HepG2 (cell line): ENCODE measurements around the gene TUG1. TPM values are rescaled to one million over a fixed set of nuclear protein-coding genes. Genes with fewer than 3 reads are reported as not detected.

Experiments used
- ATAC-seq: fragments of 200-7000 bp; cut with Tn5 transposase; 3 replicates; pipeline ENCODE4 v1.9.1; 2020; ENCODE audit warnings: mild to moderate bottlenecking, moderate library complexity
- BruUV-seq: library from RNA; stranded (reverse); fragments of 400-500 nt; replicated peaks from 2 replicates; lab custom pipeline; 2021; lab: Mats Ljungman, UMichigan
- CTCF ChIA-PET: fragments of 300-600 bp; formaldehyde crosslinking; extraction: SDS; loops from one replicate; lab custom pipeline; 2021; ENCODE audit warnings: low total read pairs, inconsistent platforms, low intra/inter-chr PET ratio; lab: Yijun Ruan, JAX
- POLR2A ChIA-PET: fragments of 350-600 bp; sonication (Branson Sonifier 250); formaldehyde crosslinking; loops from one replicate; lab custom pipeline; 2020; ENCODE audit warnings: antibody characterized with exemption, inconsistent platforms; lab: Yijun Ruan, JAX
- DNase-seq: peaks from one replicate; pipeline ENCODE4 v3.0.0-alpha.2; 2015; ENCODE audit warnings: low spot score
- FAIRE-seq: peaks from 3 replicates; lab custom pipeline; 2011; peaks lifted over from hg19 to GRCh38; lab: Jason Lieb, UNC
- H2AFZ ChIP-seq: one replicate; pipeline ENCODE4 v1.6.1; 2011; ENCODE audit warnings: low read length, inconsistent platforms
- H3K27ac ChIP-seq: fragments of 300-600 bp; 3 replicates; pipeline ENCODE4 v1.8.0; 2011; ENCODE audit warnings: mixed run types, mild to moderate bottlenecking, mixed read lengths, low read length, inconsistent platforms; ENCODE audit not compliant: insufficient read depth; ENCODE audit errors: extremely low read length
- H3K27me3 ChIP-seq, 2 experiments: fragments of 200-600 bp in 1 of 2; 2 replicates in 1 of 2; 3 replicates in 1 of 2; pipeline versions ENCODE4 v1.6.0 to v1.8.0; 2011; ENCODE audit warnings: low read length in 2 of 2, mild to moderate bottlenecking in 2 of 2, moderate library complexity in 2 of 2, inconsistent platforms in 1 of 2; ENCODE audit not compliant: insufficient read depth in 2 of 2, control insufficient read depth in 1 of 2
- H3K36me3 ChIP-seq, 2 experiments: fragments of 200-600 bp in 1 of 2; replicated peaks in 1 of 2; 2 replicates in 1 of 2; 3 replicates in 1 of 2; pipeline versions ENCODE4 v1.5.1 to v1.8.0; 2011; ENCODE audit warnings: low read length in 2 of 2, inconsistent platforms in 1 of 2; ENCODE audit not compliant: insufficient read depth in 2 of 2, control insufficient read depth in 1 of 2
- H3K4me1 ChIP-seq: 2 replicates; pipeline ENCODE4 v1.5.1; 2012; ENCODE audit warnings: low read length, inconsistent platforms; ENCODE audit not compliant: insufficient read depth
- H3K4me2 ChIP-seq: 2 replicates; pipeline ENCODE4 v1.6.0; 2011; ENCODE audit warnings: low read depth, low read length, inconsistent platforms
- H3K4me3 ChIP-seq, 3 experiments: fragments of 200-600 bp in 1 of 3; sonication (generic), shearing (Covaris generic) in 1 of 3; replicated peaks in 1 of 3; 2 replicates each; pipeline ENCODE4 v1.5.1; 2011 to 2016; ENCODE audit warnings: low read length in 3 of 3, inconsistent platforms in 2 of 3, low read depth in 2 of 3, mild to moderate bottlenecking in 2 of 3, control low read depth in 1 of 3, mixed read lengths in 1 of 3; ENCODE audit not compliant: insufficient read depth in 1 of 3
- H3K79me2 ChIP-seq: one replicate; pipeline ENCODE4 v1.6.1; 2011; ENCODE audit warnings: low read length, inconsistent platforms; ENCODE audit not compliant: insufficient read depth
- H3K9ac ChIP-seq: 2 replicates; pipeline ENCODE4 v1.6.0; 2011; ENCODE audit warnings: mild to moderate bottlenecking, low read depth, low read length, inconsistent platforms; ENCODE audit not compliant: insufficient read depth
- H3K9me3 ChIP-seq: 2 replicates; pipeline ENCODE4 v1.5.1; 2012; ENCODE audit warnings: mild to moderate bottlenecking, low read length
- H4K20me1 ChIP-seq: 2 replicates; pipeline ENCODE4 v1.6.0; 2011; ENCODE audit warnings: inconsistent platforms, mild to moderate bottlenecking, low read length, moderate library complexity; ENCODE audit not compliant: insufficient read depth
- EP300 ChIP-seq, 3 experiments: sonication (generic) in 1 of 3; formaldehyde crosslinking in 1 of 3; IDR thresholded peaks; 2 replicates each; pipeline versions ENCODE4 v1.5.1 to v1.6.1; 2011 to 2020; ENCODE audit warnings: low read depth in 2 of 3, low read length in 2 of 3, borderline replicate concordance in 1 of 3, improper control_type of control experiment in 1 of 3, mild to moderate bottlenecking in 1 of 3, missing genetic modification reagents in 1 of 3, moderate library complexity in 1 of 3
- KDM6A ChIP-seq: IDR thresholded peaks from 2 replicates; pipeline ENCODE4 v1.6.1; 2016; ENCODE audit warnings: low read depth
- NFIB ChIP-seq: sonication (generic); formaldehyde crosslinking; IDR thresholded peaks from 2 replicates; pipeline ENCODE4 v1.9.0; 2021; ENCODE audit warnings: missing genetic modification reagents, mild to moderate bottlenecking, borderline replicate concordance
- NR0B2 ChIP-seq: sonication (generic); formaldehyde crosslinking; IDR thresholded peaks from 2 replicates; pipeline ENCODE4 v1.4.0; 2020; ENCODE audit warnings: mild to moderate bottlenecking, missing genetic modification reagents
- PHF21A ChIP-seq: sonication (generic); formaldehyde crosslinking; IDR thresholded peaks from 2 replicates; pipeline ENCODE4 v1.5.0; 2020; ENCODE audit warnings: mild to moderate bottlenecking, missing genetic modification reagents
- RBAK ChIP-seq: sonication (generic); formaldehyde crosslinking; IDR thresholded peaks from 2 replicates; pipeline ENCODE4 v1.5.1; 2020; ENCODE audit warnings: mild to moderate bottlenecking, missing genetic modification reagents
- SETDB1 ChIP-seq: sonication (generic); formaldehyde crosslinking; IDR thresholded peaks from 2 replicates; pipeline ENCODE4 v1.5.1; 2020; ENCODE audit warnings: missing genetic modification reagents, mild to moderate bottlenecking, borderline replicate concordance
- ZNF235 ChIP-seq: sonication (generic); formaldehyde crosslinking; IDR thresholded peaks from 2 replicates; pipeline ENCODE4 v1.8.1; 2023; ENCODE audit warnings: mild to moderate bottlenecking, missing genetic modification reagents, borderline replicate concordance
- ZNF792 ChIP-seq: IDR thresholded peaks from 2 replicates; pipeline ENCODE4 v1.6.1; 2016
- ZNF879 ChIP-seq: sonication (generic); formaldehyde crosslinking; IDR thresholded peaks from 2 replicates; pipeline ENCODE4 v1.8.1; 2023; ENCODE audit warnings: missing genetic modification reagents
- WGBS: methylation state at CpG from one replicate; pipeline ENCODE4 v1.1.6; 2017; ENCODE audit warnings: low lambda C conversion rate; 5-methylcytosine and 5-hydroxymethylcytosine counted together
- in situ Hi-C: cut with HindIII; loops from 2 replicates; pipeline ENCODE4 v1.10.0; 2017; ENCODE audit warnings: low pct_unique_long_range_greater_than_20kb; ENCODE audit not compliant: extremely low pct_ligation_motif_present
- intact Hi-C: fragments of 100-400 bp; cut with micrococcal nuclease; formaldehyde crosslinking; loops from one replicate; pipeline ENCODE4 v1.10.0; 2022; ENCODE audit not compliant: unreplicated experiment
- polyA plus RNA-seq, 8 experiments: library from polyadenylated mRNA; depleted of rRNA in 3 of 8; stranded (reverse) in 7 of 8; unstranded in 1 of 8; fragments of >200 nt; fragmentation: Illumina TruSeq in 4 of 8; extraction: Trizol in 4 of 8; gene quantifications; 2 replicates each; pipeline versions ENCODE4 v1.2.1 to v1.2.3, GENCODE V29; 2011 to 2016; ENCODE audit warnings: low read depth in 4 of 8, missing spikeins in 1 of 8, mixed read lengths in 1 of 8; ENCODE audit not compliant: insufficient read depth in 1 of 8
- total RNA-seq, 5 experiments: library from RNA; depleted of rRNA; stranded (reverse); fragments of >200 nt; fragmentation: Illumina TruSeq; extraction: Trizol; gene quantifications; 2 replicates each; pipeline ENCODE4 v1.2.3, GENCODE V29; 2016; ENCODE audit warnings: low read depth in 1 of 5

Gene TUG1
- total and polyA plus RNA-seq, 2 of the 13 experiments (the other 11 are each of a cell fraction or from before 2014, with no cell fraction given) = 35.2 to 122 TPM

- TF ChIP-seq NFIB (CRISPR knock-in tag) (no peak), RBAK (CRISPR knock-in tag) (no peak), SETDB1 (no peak), KDM6A (no peak), ZNF235 (CRISPR knock-in tag) (no peak), EP300 (IDR thresholded peaks at IDR 0.05; ENCODE audit: low read depth in 2 of 2, low read length in 2 of 2) (no peak), EP300 (CRISPR knock-in tag; IDR thresholded peaks at IDR 0.05; ENCODE audit: borderline replicate concordance) (no peak)
Measured at GRCh38 chr22:30946354-30946753, 22.7 kb upstream of the TUG1 start (continued).

- no peak overlapping the region for H3K9ac ChIP-seq
- H3K4me2 ChIP-seq = no peak overlapping the region
- H3K36me3 ChIP-seq = peaks cover 48 to 95% of the 10 kb centered on the region in 2 experiments
- intact Hi-C loops (loop anchor here (5.0 kb wide), 1 partner anchor 135 kb away; the partner anchor contains the start of gene SMTN), in situ Hi-C loops (no loop called here)
- POLR2A ChIA-PET = no interaction called here
- BruUV-seq = no TSS peak
- ATAC-seq (no peak), DNase-seq (no peak), FAIRE-seq (no peak)
- H4K20me1 ChIP-seq = no peaks in the 10 kb centered on the region
- no peak overlapping the region for H3K4me3 ChIP-seq
- 97% methylated on average over 5 of the region's 5 CpGs for whole genome bisulfite sequencing
- H2AFZ ChIP-seq = no peak overlapping the region
- TF ChIP-seq ZNF792 (no peak), PHF21A (CRISPR knock-in tag) (no peak), NR0B2 (no peak), ZNF879 (CRISPR knock-in tag) (no peak)
- H3K4me1 ChIP-seq = no peaks in the 10 kb centered on the region
- CTCF ChIA-PET = interaction anchor here (0.8 to 2.2 kb wide), 3 partner anchors 135 to 203 kb away, joined by 3 to 14 read pairs (median 7); no protein-coding TSS in a partner anchor
- H3K79me2 ChIP-seq = no peaks in the 10 kb centered on the region
- no peak overlapping the region for H3K27ac ChIP-seq
- no peaks in the 10 kb centered on the region for H3K9me3 ChIP-seq
- H3K27me3 ChIP-seq = no peaks in the 10 kb centered on the region
Measured at GRCh38 chr22:30947173-30947815, 21.8 kb upstream of the TUG1 start.
